Measurements from ENCODE around the gene RNF14. TPM values are rescaled to one million over a fixed set of nuclear protein-coding genes. Genes with fewer than 3 reads are reported as not detected.
A peak's percentile ranks its signal among the peaks of the same experiment; 100 is the strongest.

The RNF14 gene
- total RNA-seq, 2 donors from 2014 or later, result 27.5 to 33.0 TPM

DNA sequence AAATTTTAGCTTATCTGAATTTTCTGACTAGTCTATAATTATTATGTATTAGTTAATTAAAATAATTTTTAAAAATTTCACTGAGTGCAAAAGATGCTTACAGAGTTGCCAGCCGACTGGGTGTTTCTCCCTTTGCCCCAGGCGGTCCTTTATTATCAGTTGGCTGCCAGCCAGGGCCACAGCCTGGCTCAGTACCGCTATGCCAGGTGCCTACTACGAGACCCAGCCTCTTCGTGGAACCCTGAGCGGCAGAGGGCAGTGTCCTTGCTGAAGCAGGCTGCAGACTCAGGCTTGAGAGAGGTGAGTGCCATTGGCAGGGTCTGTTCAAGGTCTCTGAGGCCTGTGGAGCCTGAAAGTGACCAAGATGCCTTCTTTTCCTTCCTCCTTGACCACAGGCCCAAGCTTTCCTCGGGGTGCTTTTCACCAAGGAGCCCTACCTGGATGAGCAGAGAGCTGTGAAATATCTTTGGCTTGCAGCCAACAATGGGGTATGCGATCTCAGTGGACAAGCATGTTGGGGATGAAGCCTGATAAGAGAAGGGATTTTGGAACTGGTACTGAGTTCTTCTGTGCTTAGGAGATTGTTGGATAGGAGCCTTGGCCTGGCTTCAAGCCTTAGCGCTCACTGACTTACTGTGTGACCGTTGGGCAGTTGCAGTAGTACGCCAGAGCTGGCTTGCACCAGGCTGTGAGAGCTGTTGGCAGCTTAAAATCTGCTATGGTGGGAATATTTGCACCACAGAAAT is 34.6 kb upstream of the RNF14 start:
- H3K4me1 ChIP-seq (ENCODE audit: control insufficient read depth, insufficient read depth, low read length), result peaks cover 8% of the 10 kb centered on the region
- peaks cover 64% of the 10 kb centered on the region for H3K36me3 Mint-ChIP-seq (ENCODE audit: low read depth)
- peaks cover 72% of the 10 kb centered on the region for H3K36me3 ChIP-seq (ENCODE audit: control insufficient read depth, insufficient read depth, low read length)
- no peaks in the 10 kb centered on the region for H3K27me3 ChIP-seq (ENCODE audit: control insufficient read depth, insufficient read depth, low read length, poor library complexity, severe bottlenecking)
- H3K4me3 Mint-ChIP-seq, result no peak overlapping the region
- no peak overlapping the region for H3K9ac ChIP-seq (ENCODE audit: extremely low read depth, low read length, poor library complexity, severe bottlenecking)
- no peak for DNase-seq
- H3K27ac Mint-ChIP-seq, result no peak overlapping the region
- H3K27ac ChIP-seq (ENCODE audit: low read depth, low read length), result no peak overlapping the region
- H3K27me3 Mint-ChIP-seq (ENCODE audit: insufficient read depth), result no peaks in the 10 kb centered on the region
- TF ChIP-seq, protein P1, sequence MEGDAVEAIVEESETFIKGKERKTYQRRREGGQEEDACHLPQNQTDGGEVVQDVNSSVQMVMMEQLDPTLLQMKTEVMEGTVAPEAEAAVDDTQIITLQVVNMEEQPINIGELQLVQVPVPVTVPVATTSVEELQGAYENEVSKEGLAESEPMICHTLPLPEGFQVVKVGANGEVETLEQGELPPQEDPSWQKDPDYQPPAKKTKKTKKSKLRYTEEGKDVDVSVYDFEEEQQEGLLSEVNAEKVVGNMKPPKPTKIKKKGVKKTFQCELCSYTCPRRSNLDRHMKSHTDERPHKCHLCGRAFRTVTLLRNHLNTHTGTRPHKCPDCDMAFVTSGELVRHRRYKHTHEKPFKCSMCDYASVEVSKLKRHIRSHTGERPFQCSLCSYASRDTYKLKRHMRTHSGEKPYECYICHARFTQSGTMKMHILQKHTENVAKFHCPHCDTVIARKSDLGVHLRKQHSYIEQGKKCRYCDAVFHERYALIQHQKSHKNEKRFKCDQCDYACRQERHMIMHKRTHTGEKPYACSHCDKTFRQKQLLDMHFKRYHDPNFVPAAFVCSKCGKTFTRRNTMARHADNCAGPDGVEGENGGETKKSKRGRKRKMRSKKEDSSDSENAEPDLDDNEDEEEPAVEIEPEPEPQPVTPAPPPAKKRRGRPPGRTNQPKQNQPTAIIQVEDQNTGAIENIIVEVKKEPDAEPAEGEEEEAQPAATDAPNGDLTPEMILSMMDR (conservative IDR thresholded peaks at IDR 0.05), result no peak
- no peak overlapping the region for H3K4me3 ChIP-seq (ENCODE audit: low read length)
- H3K4me1 Mint-ChIP-seq, result peaks cover 9% of the 10 kb centered on the region
- no peaks in the 10 kb centered on the region for H3K9me3 ChIP-seq (ENCODE audit: control insufficient read depth, low read length)
- 93 to 96% methylated on average over 10 to 11 of the region's 11 CpGs for WGBS, 2 experiments (ENCODE audit: insufficient coverage in 1 of 2, insufficient read length in 1 of 2)
- H3K9me3 Mint-ChIP-seq, result no peaks in the 10 kb centered on the region

DNA sequence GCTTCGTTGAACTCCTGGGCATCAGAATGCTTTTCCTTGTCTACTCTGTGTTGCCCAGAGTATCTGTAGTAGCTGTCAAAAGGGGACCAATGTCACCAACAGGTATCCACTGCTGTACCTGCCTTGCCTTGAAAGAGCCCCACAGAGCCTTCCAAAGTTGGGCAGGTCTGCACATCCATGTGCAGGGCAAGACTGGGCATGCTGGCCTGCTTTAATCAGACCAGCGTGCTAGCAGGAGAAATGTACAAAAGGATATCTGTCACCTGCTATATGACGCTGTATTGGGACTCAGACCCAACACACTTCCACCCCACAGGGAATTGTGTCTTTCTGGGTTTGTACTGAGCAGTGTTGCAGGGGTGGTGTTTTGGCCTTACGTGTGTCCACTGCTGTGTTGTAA is 33.4 kb upstream of the RNF14 start:
- 92 to 100% methylated on average over 1 to 4 of the region's 4 CpGs for WGBS, 2 experiments (ENCODE audit: insufficient coverage in 1 of 2, insufficient read length in 1 of 2)
- peaks cover 9% of the 10 kb centered on the region for H3K4me1 Mint-ChIP-seq
- H3K36me3 ChIP-seq (ENCODE audit: control insufficient read depth, insufficient read depth, low read length), result peaks cover 65% of the 10 kb centered on the region

DNA sequence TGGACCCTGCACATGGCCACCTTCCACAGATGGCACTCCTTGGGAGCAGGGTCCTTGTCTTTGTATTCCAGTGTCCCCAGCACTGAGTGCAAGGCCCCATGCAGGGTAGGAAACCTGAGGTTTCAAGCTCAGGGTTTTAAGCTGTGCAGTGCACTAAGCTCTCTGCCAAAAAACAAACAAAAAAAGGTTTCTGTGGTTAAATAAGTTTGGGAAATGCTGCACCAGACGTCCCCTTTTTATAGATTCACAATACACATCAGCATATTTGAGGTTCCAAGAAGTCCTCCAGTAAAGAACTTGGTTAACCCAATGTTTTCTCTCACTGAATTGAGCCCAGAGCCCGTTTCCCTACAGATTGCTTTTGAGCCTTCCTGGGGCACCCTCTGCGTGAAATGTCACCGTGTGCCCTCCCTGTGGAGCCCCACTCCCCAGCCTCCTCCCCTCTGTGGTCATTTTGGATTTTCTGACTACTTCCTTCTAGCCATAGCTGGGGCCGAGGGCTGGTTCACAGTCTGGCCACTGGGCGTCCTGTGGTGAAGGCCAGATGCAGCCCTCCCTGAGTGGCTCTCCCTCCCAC is 28.1 kb upstream of the RNF14 start:
- no peak overlapping the region for H3K4me3 Mint-ChIP-seq
- peaks cover 3% of the 10 kb centered on the region for H3K27me3 Mint-ChIP-seq (ENCODE audit: insufficient read depth)
- H3K9me3 Mint-ChIP-seq, result no peaks in the 10 kb centered on the region
- H3K4me1 Mint-ChIP-seq, result peaks cover 4% of the 10 kb centered on the region
- 69 to 83% methylated on average over 2 to 6 of the region's 6 CpGs for WGBS, 2 experiments (ENCODE audit: insufficient coverage in 1 of 2, insufficient read length in 1 of 2)
- Histone ChIP-seq H3K27me3 (ENCODE audit: control insufficient read depth, insufficient read depth, low read length, poor library complexity, severe bottlenecking) (no peaks in the 10 kb centered on the region), H3K36me3 (ENCODE audit: control insufficient read depth, insufficient read depth, low read length) (peaks cover 32% of the 10 kb centered on the region), H3K4me1 (ENCODE audit: control insufficient read depth, insufficient read depth, low read length) (no peaks in the 10 kb centered on the region), H3K4me3 (ENCODE audit: low read length) (no peak overlapping the region), H3K9me3 (ENCODE audit: control insufficient read depth, low read length) (no peaks in the 10 kb centered on the region), H3K9ac (ENCODE audit: extremely low read depth, low read length, poor library complexity, severe bottlenecking) (no peak overlapping the region), H3K27ac (ENCODE audit: low read depth, low read length) (no peak overlapping the region)
- H3K36me3 Mint-ChIP-seq (ENCODE audit: low read depth), result peaks cover 25% of the 10 kb centered on the region
- peak overlapping the region; percentile 42 for H3K27ac Mint-ChIP-seq
- TF ChIP-seq, protein P1 (conservative IDR thresholded peaks at IDR 0.05), result peak; percentile 31
- DNase-seq, result no peak

More for the DNA sequence above, 33.4 kb upstream of the RNF14 start:
- Histone ChIP-seq H3K4me3 (ENCODE audit: low read length) (no peak overlapping the region), H3K27ac (ENCODE audit: low read depth, low read length) (no peak overlapping the region), H3K9me3 (ENCODE audit: control insufficient read depth, low read length) (no peaks in the 10 kb centered on the region), H3K27me3 (ENCODE audit: control insufficient read depth, insufficient read depth, low read length, poor library complexity, severe bottlenecking) (no peaks in the 10 kb centered on the region), H3K9ac (ENCODE audit: extremely low read depth, low read length, poor library complexity, severe bottlenecking) (no peak overlapping the region), H3K4me1 (ENCODE audit: control insufficient read depth, insufficient read depth, low read length) (peaks cover 6% of the 10 kb centered on the region)
- DNase-seq, result no peak
- TF ChIP-seq, protein P1 (conservative IDR thresholded peaks at IDR 0.05), result no peak
- peak overlapping the region; percentile 3 for H3K27ac Mint-ChIP-seq
- H3K4me3 Mint-ChIP-seq, result no peak overlapping the region
- H3K9me3 Mint-ChIP-seq, result no peaks in the 10 kb centered on the region
- peaks cover 62% of the 10 kb centered on the region for H3K36me3 Mint-ChIP-seq (ENCODE audit: low read depth)
- H3K27me3 Mint-ChIP-seq (ENCODE audit: insufficient read depth), result no peaks in the 10 kb centered on the region
